Caco-2 (cell line): ENCODE results near the gene ASMTL. TPM values are rescaled to one million over a fixed set of nuclear protein-coding genes. Genes with fewer than 3 reads are reported as not detected.

Experiments
- BruUV-seq: library from RNA; stranded (reverse); fragments of 400-500 nt; replicated peaks from 2 replicates; lab custom pipeline; 2021; lab: Mats Ljungman, UMichigan
- CTCF ChIA-PET: fragments of 300-600 bp; sonication (Branson Sonifier 250); formaldehyde crosslinking; loops from one replicate; lab custom pipeline; 2022; ENCODE audit warnings: antibody characterized with exemption; lab: Charles Lee
- POLR2A ChIA-PET: fragments of 300-600 bp; sonication (Branson Sonifier 250); formaldehyde crosslinking; loops from one replicate; lab custom pipeline; 2022; ENCODE audit warnings: antibody characterized with exemption; lab: Charles Lee
- DNase-seq, 2 experiments: peaks; one replicate each; pipeline versions ENCODE4 v3.0.0 to v3.0.0-alpha.2; 2020 to 2022
- H3K27me3 ChIP-seq: replicated peaks from 2 replicates; pipeline ENCODE4 v1.6.0; 2011; ENCODE audit warnings: low read length; ENCODE audit not compliant: control insufficient read depth, insufficient read depth
- H3K36me3 ChIP-seq: 2 replicates; pipeline ENCODE4 v1.5.1; 2011; ENCODE audit warnings: low read length; ENCODE audit not compliant: control insufficient read depth, insufficient read depth
- H3K4me1 ChIP-seq: fragments of 250-450 bp; sonication (Bioruptor Pico); 2 replicates; pipeline ENCODE4 v1.5.1; 2020; ENCODE audit warnings: mild to moderate bottlenecking
- H3K4me3 ChIP-seq: 2 replicates; pipeline ENCODE4 v1.5.1; 2011; ENCODE audit warnings: low read depth, mild to moderate bottlenecking, control low read depth, low read length
- H3K9me3 ChIP-seq: fragments of 250-450 bp; sonication (Bioruptor Pico); 2 replicates; pipeline ENCODE4 v1.5.1; 2020; ENCODE audit warnings: mild to moderate bottlenecking, moderate library complexity
- H3K27ac Mint-ChIP-seq: one replicate; pipeline ENCODE4 v1.8.0; 2022; ENCODE audit warnings: mixed read lengths; ENCODE audit not compliant: unreplicated experiment
- H3K27me3 Mint-ChIP-seq: one replicate; pipeline ENCODE4 v1.8.0; 2022; ENCODE audit warnings: mixed read lengths; ENCODE audit not compliant: insufficient read depth, unreplicated experiment
- H3K36me3 Mint-ChIP-seq: one replicate; pipeline ENCODE4 v1.8.0; 2022; ENCODE audit warnings: mild to moderate bottlenecking, mixed read lengths; ENCODE audit not compliant: insufficient read depth, unreplicated experiment
- H3K4me1 Mint-ChIP-seq: one replicate; pipeline ENCODE4 v1.8.0; 2022; ENCODE audit warnings: low read depth, mixed read lengths; ENCODE audit not compliant: unreplicated experiment
- H3K4me3 Mint-ChIP-seq: one replicate; pipeline ENCODE4 v1.8.0; 2022; ENCODE audit warnings: mild to moderate bottlenecking, moderate library complexity, mixed read lengths; ENCODE audit not compliant: unreplicated experiment
- H3K9me3 Mint-ChIP-seq: one replicate; pipeline ENCODE4 v1.8.0; 2022; ENCODE audit warnings: mixed read lengths; ENCODE audit not compliant: unreplicated experiment
- intact Hi-C: fragments of 100-400 bp; cut with micrococcal nuclease; formaldehyde crosslinking; loops from one replicate; pipeline ENCODE4 v1.10.0; 2022; ENCODE audit not compliant: unreplicated experiment
- total RNA-seq: library from RNA; stranded (reverse); gene quantifications from 2 replicates; pipeline ENCODE4 v1.2.3, GENCODE V29; 2022
- TF ChIP-seq, protein P1 (sequence below), 2 experiments: fragments of 200-600 bp in 1 of 2; IDR thresholded peaks; 1 replicate in 1 of 2; 2 replicates in 1 of 2; pipeline versions ENCODE4 v1.5.1 to v1.8.0; 2011 to 2022; ENCODE audit warnings: antibody characterized with exemption in 1 of 2, control low read depth in 1 of 2, inconsistent platforms in 1 of 2, low read depth in 1 of 2, low read length in 1 of 2, mild to moderate bottlenecking in 1 of 2, moderate library complexity in 1 of 2; ENCODE audit not compliant: insufficient read depth in 1 of 2, severe bottlenecking in 1 of 2, unreplicated experiment in 1 of 2

Gene ASMTL
- total RNA-seq, 1 experiment from 2014 or later, result 17.4 TPM

DNA sequence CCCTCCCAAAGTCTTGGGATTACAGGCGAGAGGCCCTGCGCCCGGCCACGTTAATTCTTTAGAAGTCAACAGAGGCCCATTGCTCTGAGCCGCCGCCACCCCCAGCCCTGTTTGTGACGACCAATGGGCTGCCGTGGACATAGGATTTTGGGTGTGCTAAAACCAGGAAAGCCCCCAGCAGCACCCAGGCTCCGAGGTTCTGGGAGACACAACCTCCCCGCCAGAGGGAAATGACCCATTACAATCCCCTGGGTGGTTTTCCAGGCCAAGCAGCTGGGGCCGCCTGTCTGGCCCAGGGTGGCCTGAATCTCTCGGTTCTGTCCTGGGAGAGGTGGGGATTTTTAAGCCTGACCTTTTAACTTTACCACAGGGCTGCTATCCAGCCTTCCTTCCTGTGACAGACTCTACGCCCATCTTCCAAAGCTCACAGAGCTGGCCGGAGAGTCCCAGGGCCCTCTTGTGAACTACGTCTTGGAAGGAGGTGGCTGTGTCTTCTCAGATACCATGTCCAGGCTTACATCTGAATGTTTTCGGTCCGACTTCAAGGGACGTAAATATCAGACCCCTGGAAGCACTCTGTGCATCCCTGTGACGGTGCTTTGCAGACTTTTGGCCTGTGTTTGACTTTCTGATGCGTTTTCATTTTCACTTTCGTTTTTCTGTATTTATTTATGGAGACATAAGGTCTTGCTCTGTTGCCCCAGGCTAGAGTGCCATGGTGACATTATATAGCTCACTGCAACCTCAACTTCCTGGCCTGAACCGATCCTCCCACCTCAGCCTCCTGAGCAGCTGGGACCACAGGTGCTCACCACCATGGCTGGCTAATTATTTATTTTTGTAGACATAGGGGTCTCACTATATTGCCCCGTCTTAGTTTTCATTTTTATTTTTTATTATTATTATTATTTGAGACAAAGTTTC, 48.3 kb upstream of the ASMTL start:
- H3K4me3 Mint-ChIP-seq, result no peak overlapping the region
- H3K9me3 Mint-ChIP-seq, result no peaks in the 10 kb centered on the region
- no peaks in the 10 kb centered on the region for H3K36me3 ChIP-seq
- intact Hi-C loops, result no loop called here
- H3K27ac Mint-ChIP-seq, result no peak overlapping the region
- no peak for DNase-seq
- H3K4me3 ChIP-seq, result no peak overlapping the region
- ChIA-PET POLR2A (no interaction called here), CTCF (no interaction called here)
- no peaks in the 10 kb centered on the region for H3K36me3 Mint-ChIP-seq
- H3K9me3 ChIP-seq, result no peaks in the 10 kb centered on the region
- no peaks in the 10 kb centered on the region for H3K4me1 Mint-ChIP-seq
- no peaks in the 10 kb centered on the region for H3K4me1 ChIP-seq
- BruUV-seq, result no TSS peak
- TF ChIP-seq, protein P1, sequence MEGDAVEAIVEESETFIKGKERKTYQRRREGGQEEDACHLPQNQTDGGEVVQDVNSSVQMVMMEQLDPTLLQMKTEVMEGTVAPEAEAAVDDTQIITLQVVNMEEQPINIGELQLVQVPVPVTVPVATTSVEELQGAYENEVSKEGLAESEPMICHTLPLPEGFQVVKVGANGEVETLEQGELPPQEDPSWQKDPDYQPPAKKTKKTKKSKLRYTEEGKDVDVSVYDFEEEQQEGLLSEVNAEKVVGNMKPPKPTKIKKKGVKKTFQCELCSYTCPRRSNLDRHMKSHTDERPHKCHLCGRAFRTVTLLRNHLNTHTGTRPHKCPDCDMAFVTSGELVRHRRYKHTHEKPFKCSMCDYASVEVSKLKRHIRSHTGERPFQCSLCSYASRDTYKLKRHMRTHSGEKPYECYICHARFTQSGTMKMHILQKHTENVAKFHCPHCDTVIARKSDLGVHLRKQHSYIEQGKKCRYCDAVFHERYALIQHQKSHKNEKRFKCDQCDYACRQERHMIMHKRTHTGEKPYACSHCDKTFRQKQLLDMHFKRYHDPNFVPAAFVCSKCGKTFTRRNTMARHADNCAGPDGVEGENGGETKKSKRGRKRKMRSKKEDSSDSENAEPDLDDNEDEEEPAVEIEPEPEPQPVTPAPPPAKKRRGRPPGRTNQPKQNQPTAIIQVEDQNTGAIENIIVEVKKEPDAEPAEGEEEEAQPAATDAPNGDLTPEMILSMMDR (IDR thresholded peaks at IDR 0.05; ENCODE audit: insufficient read depth in 1 of 2, low read depth in 1 of 2, low read length in 1 of 2, severe bottlenecking in 1 of 2, unreplicated experiment in 1 of 2), result no peak
- no peaks in the 10 kb centered on the region for H3K27me3 Mint-ChIP-seq
- no peaks in the 10 kb centered on the region for H3K27me3 ChIP-seq

DNA sequence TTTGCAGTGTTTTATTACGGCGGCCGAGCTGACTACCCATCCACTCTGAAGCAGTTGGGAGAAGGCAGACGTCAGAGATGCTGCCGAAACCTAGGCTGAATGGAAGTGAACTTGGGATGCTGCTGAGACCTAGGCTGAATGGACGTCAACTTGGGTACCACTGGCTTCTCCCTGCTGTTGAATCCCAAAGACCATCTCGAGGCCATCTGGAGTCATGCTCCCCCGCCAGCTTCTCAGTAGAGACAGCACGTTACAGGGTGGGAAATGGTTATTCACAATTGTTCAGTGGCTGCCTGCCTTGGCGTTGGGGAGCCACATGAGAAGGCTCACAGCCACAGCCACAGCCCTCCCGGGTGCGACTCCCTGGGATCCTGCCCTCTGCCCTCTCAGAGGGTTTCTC, 43.4 kb upstream of the ASMTL start:
- Mint-ChIP-seq H3K4me1 (no peaks in the 10 kb centered on the region), H3K36me3 (peaks cover 6% of the 10 kb centered on the region), H3K27me3 (no peaks in the 10 kb centered on the region), H3K9me3 (peaks cover 9% of the 10 kb centered on the region), H3K4me3 (no peak overlapping the region), H3K27ac (no peak overlapping the region)
- Histone ChIP-seq H3K4me3 (no peak overlapping the region), H3K4me1 (no peaks in the 10 kb centered on the region), H3K36me3 (no peaks in the 10 kb centered on the region), H3K9me3 (no peaks in the 10 kb centered on the region), H3K27me3 (no peaks in the 10 kb centered on the region)
- no peak for DNase-seq
- intact Hi-C loops, result no loop called here
- CTCF ChIA-PET, result no interaction called here
- POLR2A ChIA-PET, result no interaction called here
- TF ChIP-seq, protein P1 (IDR thresholded peaks at IDR 0.05; ENCODE audit: insufficient read depth in 1 of 2, low read depth in 1 of 2, low read length in 1 of 2, severe bottlenecking in 1 of 2, unreplicated experiment in 1 of 2), result no peak
- no TSS peak for BruUV-seq

DNA sequence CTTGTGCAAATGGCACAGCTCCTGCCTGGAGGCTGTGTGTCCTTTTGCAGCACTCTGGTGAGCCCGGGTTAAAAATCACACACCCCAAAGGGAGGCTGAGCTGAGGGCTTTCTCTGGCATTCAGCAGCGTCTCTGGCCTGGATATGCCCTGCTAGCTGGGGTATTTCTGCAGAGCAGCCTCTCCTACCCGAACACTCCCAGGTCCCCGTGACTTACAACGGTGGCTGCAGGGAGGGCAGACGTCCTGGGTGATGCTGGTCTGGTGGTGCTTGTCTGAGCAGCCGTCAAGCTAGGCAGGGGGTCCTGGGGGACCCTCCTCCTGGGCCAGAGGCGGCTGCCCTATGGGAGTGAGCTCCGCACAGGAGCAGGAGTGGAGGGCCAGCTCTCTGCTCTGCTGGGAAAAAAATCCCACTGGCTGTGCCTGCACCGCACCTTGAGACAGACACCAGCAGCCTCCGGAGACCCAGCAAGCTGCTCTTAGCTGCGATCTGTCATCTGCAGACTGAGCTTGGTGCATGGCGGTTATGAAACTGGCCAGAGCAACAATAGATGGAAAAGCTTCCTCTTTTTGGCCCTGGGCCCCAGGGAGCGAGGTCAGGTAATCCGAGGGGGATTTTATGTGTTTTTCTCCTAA, 41.3 kb upstream of the ASMTL start:
- Histone ChIP-seq H3K27me3 (no peaks in the 10 kb centered on the region), H3K4me1 (no peaks in the 10 kb centered on the region), H3K9me3 (no peaks in the 10 kb centered on the region), H3K36me3 (no peaks in the 10 kb centered on the region), H3K4me3 (no peak overlapping the region)
- CTCF ChIA-PET, result no interaction called here
- H3K4me1 Mint-ChIP-seq, result no peaks in the 10 kb centered on the region
- peaks cover 9% of the 10 kb centered on the region for H3K9me3 Mint-ChIP-seq
- H3K27me3 Mint-ChIP-seq, result no peaks in the 10 kb centered on the region
- no peak overlapping the region for H3K4me3 Mint-ChIP-seq
- intact Hi-C loops, result no loop called here
- H3K27ac Mint-ChIP-seq, result no peak overlapping the region
- BruUV-seq, result no TSS peak
- POLR2A ChIA-PET, result no interaction called here
- H3K36me3 Mint-ChIP-seq, result peaks cover 6% of the 10 kb centered on the region
- TF ChIP-seq, protein P1 (IDR thresholded peaks at IDR 0.05; ENCODE audit: insufficient read depth in 1 of 2, low read depth in 1 of 2, low read length in 1 of 2, severe bottlenecking in 1 of 2, unreplicated experiment in 1 of 2), result no peak
- no peak for DNase-seq
